A549 treated with CORT108297 at 1 μM for 4 hours (cell line): Measurements from ENCODE around the gene HSPA8. TPM values are rescaled to one million over a fixed set of nuclear protein-coding genes. Genes with fewer than 3 reads are reported as not detected.

Experiments
- total RNA-seq: library from RNA; stranded (reverse); fragments of 200-300 nt; extraction: Qiagen RNA extraction; gene quantifications from 5 replicates; pipeline ENCODE4 v1.2.3, GENCODE V29; 2022

Gene HSPA8
- total RNA-seq: 1,414 to 2,039 TPM (median 1,628 TPM) in 5 replicates

DNA sequence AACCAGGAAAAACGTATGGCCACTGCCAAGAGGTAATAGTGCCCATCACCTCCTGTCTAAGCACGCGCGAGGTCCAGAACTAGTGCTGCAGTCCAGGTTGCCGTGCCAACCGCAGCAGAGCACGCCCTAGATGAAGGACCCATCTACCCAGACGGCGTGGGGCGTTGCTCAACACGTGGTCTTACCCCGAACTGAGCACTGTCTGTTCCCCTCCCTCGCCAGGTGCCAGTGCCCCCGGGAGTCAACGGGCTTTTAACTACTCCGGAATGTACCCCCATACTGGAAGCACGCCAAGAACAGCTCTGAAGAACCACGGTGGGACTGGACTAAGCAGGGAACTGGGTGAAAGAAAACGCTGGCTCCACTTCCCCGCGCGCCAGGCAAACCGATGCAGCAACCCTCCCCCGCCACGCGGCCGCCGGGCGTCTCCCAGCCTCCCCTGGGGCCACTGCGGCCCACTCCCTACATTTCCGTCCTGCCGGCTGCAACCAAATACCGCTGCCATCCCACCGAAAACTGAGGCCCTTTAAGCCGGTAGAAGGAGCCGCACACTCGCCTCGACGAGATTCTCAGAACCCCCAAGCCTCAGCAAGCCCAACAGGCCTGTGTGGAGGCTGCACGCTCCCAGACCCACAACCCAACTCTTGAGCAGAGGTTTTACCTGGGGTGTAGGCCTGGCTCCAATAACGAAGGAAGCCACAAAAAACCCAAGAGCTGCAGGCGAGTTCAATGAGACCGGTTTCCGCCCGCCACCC, at the start of gene HSPA8:
Gene HSPA8 (minus strand): TSS at position 734 of the 755 bp plus-strand sequence. CDS start 812 bp downstream, outside the sequence.

Other genes starting within 250 kb of the HSPA8 start
- 0.11 TPM in 1 of 5 replicates, not detected in the others for gene CRTAM, start 223.6 kb downstream of the HSPA8 start, total RNA-seq
- 3.2 to 4.3 TPM (median 3.3 TPM) in 5 replicates for gene JHY, start 179.4 kb downstream of the HSPA8 start, total RNA-seq
- not detected in 5 replicates for gene BSX, start 80.3 kb downstream of the HSPA8 start, total RNA-seq
- 15.2 to 30.3 TPM (median 25.1 TPM) in 5 replicates for gene CLMP, start 133.1 kb upstream of the HSPA8 start, total RNA-seq